GM13977 (cell line): ENCODE data around the gene MAT2A.

Source experiments
- DNase-seq: peaks from one replicate; pipeline ENCODE4 v3.0.0; 2012; ENCODE audit warnings: low spot score
- in situ Hi-C: fragments of 300-500 bp; cut with MboI; formaldehyde crosslinking; loops from one replicate; pipeline ENCODE4 v1.12.0; 2022; ENCODE audit warnings: low sequenced_read_pairs, low pct_unique_long_range_greater_than_20kb, mixed read lengths, inconsistent platforms; ENCODE audit not compliant: unreplicated experiment
- TF ChIP-seq, protein P1 (sequence below): IDR thresholded peaks from 2 replicates; pipeline ENCODE4 v1.5.1; 2012; ENCODE audit warnings: mild to moderate bottlenecking, control low read depth; ENCODE audit not compliant: insufficient read depth; ENCODE audit errors: extremely low read depth, missing control alignments

The MAT2A gene

DNA sequence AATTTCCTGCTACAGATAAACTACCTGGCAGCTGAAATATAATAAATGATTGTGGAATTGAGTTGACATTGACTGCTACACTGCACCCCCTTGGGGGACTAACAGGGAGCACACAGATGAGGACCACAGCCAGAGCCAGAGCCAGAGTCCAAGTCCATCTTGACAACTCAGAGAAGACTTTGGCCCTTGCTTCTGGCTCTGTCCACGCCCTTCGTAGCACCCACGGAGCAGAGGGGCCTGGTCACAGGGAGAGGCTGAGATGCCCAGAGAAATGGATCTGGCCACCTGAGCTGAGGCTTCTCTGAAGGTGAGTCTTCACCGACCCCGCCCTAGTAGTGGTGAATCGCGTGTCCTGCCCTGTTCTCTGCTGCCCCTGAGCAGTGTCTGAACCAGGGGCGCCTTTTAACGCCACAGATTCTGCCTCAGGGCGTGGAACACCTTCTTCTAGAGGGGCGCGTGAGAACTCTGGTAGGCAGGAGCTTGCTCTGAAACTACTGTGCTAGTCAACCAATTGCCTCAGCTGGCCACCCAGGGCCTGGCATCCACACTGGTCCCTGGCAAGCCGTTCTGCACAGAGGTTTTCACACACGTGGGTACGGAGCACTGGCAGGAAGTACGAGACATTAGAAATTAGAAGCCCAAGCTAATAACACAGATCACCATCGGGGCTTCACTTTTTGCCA, 35.7 kb upstream of the MAT2A start:
- in situ Hi-C loops: no loop called here
- TF ChIP-seq, protein P1, sequence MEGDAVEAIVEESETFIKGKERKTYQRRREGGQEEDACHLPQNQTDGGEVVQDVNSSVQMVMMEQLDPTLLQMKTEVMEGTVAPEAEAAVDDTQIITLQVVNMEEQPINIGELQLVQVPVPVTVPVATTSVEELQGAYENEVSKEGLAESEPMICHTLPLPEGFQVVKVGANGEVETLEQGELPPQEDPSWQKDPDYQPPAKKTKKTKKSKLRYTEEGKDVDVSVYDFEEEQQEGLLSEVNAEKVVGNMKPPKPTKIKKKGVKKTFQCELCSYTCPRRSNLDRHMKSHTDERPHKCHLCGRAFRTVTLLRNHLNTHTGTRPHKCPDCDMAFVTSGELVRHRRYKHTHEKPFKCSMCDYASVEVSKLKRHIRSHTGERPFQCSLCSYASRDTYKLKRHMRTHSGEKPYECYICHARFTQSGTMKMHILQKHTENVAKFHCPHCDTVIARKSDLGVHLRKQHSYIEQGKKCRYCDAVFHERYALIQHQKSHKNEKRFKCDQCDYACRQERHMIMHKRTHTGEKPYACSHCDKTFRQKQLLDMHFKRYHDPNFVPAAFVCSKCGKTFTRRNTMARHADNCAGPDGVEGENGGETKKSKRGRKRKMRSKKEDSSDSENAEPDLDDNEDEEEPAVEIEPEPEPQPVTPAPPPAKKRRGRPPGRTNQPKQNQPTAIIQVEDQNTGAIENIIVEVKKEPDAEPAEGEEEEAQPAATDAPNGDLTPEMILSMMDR: no peak
- no peak for DNase-seq

DNA sequence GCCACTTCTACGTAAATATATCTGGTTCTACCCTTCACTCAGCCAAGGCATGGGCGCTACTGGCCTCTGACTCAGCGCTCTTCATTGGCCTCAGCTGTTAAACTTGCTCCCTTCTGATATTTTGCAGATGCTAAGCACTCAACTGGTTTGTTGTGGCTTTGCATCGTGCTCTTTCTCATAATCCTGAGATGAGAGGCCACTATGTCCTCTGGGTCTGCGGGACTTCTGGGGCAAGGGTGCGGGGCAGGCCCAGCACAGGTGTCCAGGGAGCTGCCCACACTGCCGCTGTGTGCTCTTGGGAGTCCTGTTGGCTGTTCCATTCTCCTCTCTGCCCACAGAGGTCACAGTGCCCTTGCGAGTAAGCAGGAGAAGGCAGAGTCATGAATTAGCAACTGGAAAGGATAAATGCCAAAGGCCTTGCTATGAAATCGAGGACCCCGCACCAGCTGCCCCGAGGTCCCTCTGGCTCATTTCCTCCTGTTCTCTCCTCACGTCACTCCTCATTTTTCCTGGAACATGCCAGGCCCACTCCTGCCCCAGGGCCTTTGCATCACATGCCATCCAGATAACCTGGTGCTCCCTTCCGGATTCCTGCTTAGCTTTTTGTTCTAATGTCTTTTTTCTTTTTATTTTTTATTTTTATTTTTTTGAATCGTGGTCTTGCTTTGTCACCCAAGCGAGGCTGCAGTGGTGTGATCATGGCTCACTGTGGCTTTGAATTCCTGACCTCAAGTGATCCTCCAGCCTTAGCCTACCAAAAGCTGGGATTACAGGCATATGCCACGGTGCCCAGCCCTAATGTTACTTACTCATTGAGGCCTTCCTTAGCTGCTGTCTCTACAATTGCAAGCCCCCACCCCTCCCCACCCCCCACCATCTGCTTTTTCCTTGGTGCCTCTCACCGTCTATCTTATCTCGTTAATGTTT, 34.9 kb upstream of the MAT2A start:
- in situ Hi-C loops: no loop called here
- TF ChIP-seq, protein P1: no peak
- DNase-seq: no peak

DNA sequence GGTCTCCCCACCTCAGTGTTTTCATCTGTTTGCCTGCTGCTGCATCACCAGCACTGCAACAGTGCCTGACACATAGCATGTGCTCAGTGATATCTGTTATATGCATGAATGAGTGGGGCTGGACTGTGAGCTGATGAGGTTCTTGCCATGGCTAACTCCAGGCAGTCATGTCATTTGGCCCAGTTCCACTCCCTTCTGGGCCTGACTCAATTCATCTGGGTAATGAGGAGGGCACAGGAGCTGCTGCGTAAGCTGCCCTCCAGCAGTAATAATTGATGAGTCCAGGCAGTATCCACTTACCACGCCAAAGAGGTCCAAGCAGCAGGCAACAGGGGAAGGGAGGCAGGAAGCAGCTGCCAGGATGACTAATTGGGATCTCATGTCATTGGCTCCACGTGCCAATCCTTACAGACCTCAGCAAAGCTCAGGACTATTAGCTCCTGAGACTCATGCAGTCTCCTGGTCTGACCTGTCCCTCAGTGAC, 34.1 kb upstream of the MAT2A start:
- no peak for DNase-seq
- in situ Hi-C loops: no loop called here
- TF ChIP-seq, protein P1: no peak

DNA sequence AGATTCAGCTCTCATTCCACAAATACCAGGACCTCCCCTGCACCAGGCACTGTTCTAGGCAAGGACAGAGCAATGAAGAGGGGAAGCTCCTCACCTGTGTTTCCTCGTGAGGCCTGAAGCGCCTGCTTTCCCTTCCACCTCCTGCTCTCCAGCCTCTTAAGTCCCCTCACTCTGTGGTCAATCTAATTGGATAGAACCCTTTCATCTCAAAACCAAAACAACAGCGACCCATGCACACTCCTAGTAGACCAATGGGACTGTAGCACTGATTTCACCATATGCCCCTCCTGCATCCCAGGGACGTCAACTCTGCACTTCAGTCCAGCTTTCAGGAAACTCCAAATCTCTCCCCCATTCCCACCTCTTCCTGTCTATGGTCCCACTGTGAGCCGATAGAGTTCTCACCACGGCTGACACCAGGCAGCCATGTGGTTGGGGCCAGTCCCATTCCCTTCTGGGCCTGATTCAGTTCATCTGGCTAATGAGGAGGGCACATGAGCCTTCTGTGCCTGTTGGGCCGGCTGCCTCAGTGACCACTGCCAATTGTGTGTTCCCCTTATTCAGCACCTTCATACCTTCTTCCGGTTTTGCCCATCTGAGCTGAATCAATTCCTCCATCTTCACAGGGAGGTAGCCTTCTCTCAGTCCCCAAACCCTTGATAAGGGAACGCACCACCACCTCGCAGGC, 33.3 kb upstream of the MAT2A start:
- in situ Hi-C loops: no loop called here
- no peak for DNase-seq
- TF ChIP-seq, protein P1: no peak

DNA sequence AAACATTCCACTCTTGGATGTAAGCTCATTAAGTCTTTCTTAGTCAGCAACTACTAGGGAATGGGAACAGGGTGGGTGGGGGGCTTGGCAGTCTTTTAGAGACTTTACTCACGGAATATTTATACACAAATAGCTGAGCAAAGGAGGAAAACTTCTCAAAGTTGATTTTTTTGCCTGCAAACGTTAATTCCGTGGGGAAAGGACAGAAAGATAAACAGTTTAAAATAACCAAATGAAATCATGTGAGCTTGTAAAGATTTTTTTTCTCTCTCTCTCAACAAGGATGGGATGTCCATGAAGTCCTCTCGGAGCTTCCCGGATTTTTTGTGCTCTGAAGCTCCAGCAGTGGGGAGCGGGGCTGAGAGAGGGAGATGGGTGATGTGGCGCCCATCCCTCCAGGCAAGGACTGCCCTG, 32.2 kb upstream of the MAT2A start:
- TF ChIP-seq, protein P1: no peak
- no peak for DNase-seq
- in situ Hi-C loops: no loop called here

DNA sequence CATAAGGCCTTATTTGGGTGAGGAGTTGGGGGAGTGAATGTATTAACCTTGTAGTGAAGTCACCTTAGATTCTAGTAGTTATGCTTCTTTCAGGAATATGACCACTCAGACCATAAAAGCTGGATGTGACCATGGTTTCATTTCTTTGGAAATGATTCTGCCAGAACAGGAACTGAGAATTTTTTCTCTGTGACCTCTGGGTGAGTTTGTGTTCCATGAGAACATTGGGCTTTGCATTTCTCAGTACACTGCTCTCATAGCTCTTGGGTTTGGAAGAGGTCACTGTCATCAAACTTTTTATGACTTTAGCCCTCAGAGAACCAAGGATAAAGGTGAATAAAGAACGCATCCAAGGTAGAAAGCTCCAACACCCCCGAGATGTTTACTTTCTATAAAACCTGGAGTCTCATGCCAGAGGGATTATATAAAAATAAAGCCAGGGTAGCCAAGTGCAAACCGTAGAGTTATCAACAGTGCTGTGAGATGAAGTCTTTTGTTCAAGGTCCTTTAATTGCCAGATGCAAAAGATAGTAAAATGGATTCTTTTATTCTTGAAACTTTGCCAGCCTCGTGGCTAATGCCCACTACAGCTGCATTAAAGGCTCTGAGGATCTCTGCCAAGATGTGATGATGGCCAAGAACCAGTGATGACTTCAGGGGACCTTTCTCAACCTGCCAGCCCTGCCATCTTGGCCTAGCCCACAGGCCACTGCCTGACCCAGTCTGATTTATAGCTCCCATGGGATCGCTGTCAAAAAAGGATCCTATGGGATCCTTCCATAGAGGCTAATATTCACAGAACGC, 27.8 kb upstream of the MAT2A start:
- TF ChIP-seq, protein P1: no peak
- DNase-seq: no peak
- in situ Hi-C loops: no loop called here
